ENCODE measurements around the gene COG1. TPM values are rescaled to one million over a fixed set of nuclear protein-coding genes. Genes with fewer than 3 reads are reported as not detected.

The COG1 gene
- total RNA-seq, 2 donors from 2014 or later: 34.8 to 42.5 TPM

DNA sequence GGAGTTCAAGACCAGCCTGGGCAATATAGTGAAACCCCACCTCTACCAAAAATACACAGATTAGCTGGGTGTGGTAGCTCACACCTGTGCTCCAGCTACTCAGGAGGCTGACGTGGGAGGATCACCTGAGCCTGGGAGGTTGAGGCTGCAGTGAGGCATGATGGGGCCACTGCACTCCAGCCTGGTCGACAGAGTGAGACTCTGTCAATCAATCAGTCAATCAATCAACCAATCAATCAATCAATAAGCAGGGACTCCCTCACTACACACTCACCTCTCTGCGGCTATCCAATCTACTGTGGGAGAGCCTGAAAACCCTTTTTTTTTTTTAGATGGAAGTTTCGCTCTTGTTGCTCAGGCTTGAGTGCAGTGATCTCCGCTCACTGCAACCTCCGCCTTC lies 37.2 kb downstream of the COG1 start:
- H3K4me3 ChIP-seq: no peak overlapping the region
- no peaks in the 10 kb centered on the region for H3K27me3 ChIP-seq
- ATAC-seq (no peak), DNase-seq (no peak)
- H3K27ac ChIP-seq: no peak overlapping the region
- H3K9me3 ChIP-seq: no peaks in the 10 kb centered on the region
- TF ChIP-seq CTCF (IDR thresholded peaks at IDR 0.05): no peak
- no peak for TF ChIP-seq POLR2A (IDR thresholded peaks at IDR 0.05)
- intact Hi-C loops (cut with DNase I): no loop called here
- H3K4me1 ChIP-seq: peaks cover 51% of the 10 kb centered on the region
- H3K36me3 ChIP-seq (replicated peaks in 1 of 2; ENCODE audit: insufficient read depth in 1 of 2, low read depth in 2 of 2): no peaks in the 10 kb centered on the region
- whole genome bisulfite sequencing, 2 donors: 87 to 90% methylated on average over 6 of the region's 6 CpGs

DNA sequence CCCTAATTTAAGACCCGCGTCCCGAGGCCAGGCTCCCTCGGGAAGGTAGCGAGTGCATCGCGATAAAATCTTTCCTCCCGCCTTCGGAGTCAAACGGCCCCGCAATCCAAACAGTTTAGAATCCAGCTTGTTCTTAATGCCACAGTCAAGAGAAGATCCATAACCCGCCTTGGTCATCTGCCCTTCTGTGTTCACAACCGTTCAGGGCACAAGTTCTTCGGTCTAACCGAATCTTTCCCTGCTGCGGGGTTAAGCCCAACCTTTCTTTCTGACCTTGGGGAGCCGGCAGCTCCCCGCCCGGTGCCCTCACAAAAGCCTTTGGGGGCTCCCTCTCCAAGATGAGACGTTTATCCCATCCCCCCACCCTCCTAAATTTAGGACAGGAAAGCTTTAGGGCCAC lies 38.5 kb downstream of the COG1 start:
- H3K27ac ChIP-seq: peak overlapping the region; percentile 81 to 90 (median 88)
- no peak for TF ChIP-seq CTCF (IDR thresholded peaks at IDR 0.05)
- TF ChIP-seq POLR2A (IDR thresholded peaks at IDR 0.05): no peak
- H3K27me3 ChIP-seq: no peaks in the 10 kb centered on the region
- DNase-seq (peak in 1 of 4 donors; percentile 13), ATAC-seq (no peak)
- intact Hi-C loops (cut with DNase I): no loop called here
- peaks cover 0 to 7% of the 10 kb centered on the region in 2 donors for H3K36me3 ChIP-seq (replicated peaks in 1 of 2; ENCODE audit: insufficient read depth in 1 of 2, low read depth in 2 of 2)
- no peaks in the 10 kb centered on the region for H3K9me3 ChIP-seq
- peak overlapping the region; percentile 83 to 99 for H3K4me3 ChIP-seq
- peaks cover 53% of the 10 kb centered on the region for H3K4me1 ChIP-seq
- WGBS, 2 donors: 0% methylated on average over 19 to 20 of the region's 20 CpGs

- Histone ChIP-seq H3K36me3 (replicated peaks in 1 of 2; ENCODE audit: insufficient read depth in 1 of 2, low read depth in 2 of 2) (peaks cover 0 to 8% of the 10 kb centered on the region in 2 donors), H3K27ac (peak overlapping the region; percentile 81 to 90 (median 88)), H3K4me1 (peaks cover 54% of the 10 kb centered on the region), H3K4me3 (peak overlapping the region; percentile 83 to 99), H3K27me3 (no peaks in the 10 kb centered on the region), H3K9me3 (no peaks in the 10 kb centered on the region)
- DNase-seq: peak; percentile 95 to 96 (median 95)
- ATAC-seq: peak; percentile 95
- intact Hi-C loops (cut with DNase I): no loop called here
- 1% methylated on average over 18 to 61 of the region's 63 CpGs for WGBS, 2 donors
- TF ChIP-seq CTCF (IDR thresholded peaks at IDR 0.05) (peak in 6 of 7 experiments; percentile 20 to 57 (median 49)), POLR2A (IDR thresholded peaks at IDR 0.05) (peak; percentile 62 to 81 (median 81))
These were observed 39.2 kb downstream of the COG1 start for GRCh38 chr17:73231841-73232586.

DNA sequence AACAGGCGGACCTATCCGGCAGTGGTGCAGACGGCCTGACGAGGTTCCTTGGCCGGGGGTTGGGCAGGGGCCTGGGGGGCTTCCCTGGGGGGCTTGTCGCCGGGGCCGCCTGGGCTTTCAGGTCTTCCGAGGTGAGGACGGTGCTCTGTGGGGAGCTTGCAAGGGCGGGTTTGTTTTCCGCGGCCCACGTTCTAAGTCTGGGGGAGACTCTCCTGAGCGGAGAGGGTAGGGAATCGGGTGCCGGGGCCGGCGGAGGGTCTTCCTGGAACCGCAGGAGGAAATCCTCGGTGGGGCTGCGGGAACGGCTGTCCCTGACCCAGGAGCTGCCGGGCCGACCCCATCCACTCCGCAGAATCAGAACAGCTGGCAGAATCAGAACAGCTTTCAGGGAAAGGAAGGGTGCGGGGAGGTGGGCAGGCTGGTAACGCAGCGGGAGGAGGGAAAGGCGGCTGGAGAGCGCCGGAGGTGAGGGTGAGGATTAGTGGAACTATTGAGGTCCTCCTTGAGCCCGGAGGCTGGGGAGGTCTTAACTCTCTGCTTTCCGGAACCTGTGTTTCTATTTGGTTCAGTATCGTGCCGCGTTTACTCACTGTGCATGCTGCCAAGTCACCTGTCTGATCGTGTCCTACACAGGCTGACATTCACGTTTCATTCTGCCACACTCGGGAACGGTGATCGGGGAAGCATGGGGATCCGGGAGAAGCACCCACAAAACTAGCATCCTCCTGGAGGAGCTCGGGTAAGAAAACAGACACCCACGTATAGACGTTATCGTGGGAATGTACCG lies 39.9 kb downstream of the COG1 start:
- peak; percentile 35 to 54 (median 48) for DNase-seq
- Histone ChIP-seq H3K27me3 (no peaks in the 10 kb centered on the region), H3K27ac (peak overlapping the region; percentile 81 to 90 (median 88)), H3K9me3 (no peaks in the 10 kb centered on the region), H3K4me3 (peak overlapping the region; percentile 83 to 99), H3K4me1 (peaks cover 53% of the 10 kb centered on the region), H3K36me3 (replicated peaks in 1 of 2; ENCODE audit: insufficient read depth in 1 of 2, low read depth in 2 of 2) (peaks cover 0 to 8% of the 10 kb centered on the region in 2 donors)
- no peak for TF ChIP-seq CTCF (IDR thresholded peaks at IDR 0.05)
- no peak for TF ChIP-seq POLR2A (IDR thresholded peaks at IDR 0.05)
- intact Hi-C loops (cut with DNase I): no loop called here
- 0 to 1% methylated on average over 40 to 48 of the region's 48 CpGs for WGBS, 2 donors
- ATAC-seq: peak; percentile 46

Data from body of pancreas (tissue), 4 donors.